ENCODE measurements around the gene GRK2.
A peak's percentile ranks its signal among the peaks of the same experiment; 100 is the strongest.

GRK2 gene

GRCh38 chr11:67284811-67285540 lies 18.7 kb downstream of the GRK2 start:
- DNase-seq = peak; percentile 17

- DNase-seq = no peak
Observed at GRCh38 chr11:67285541-67286498, 19.5 kb downstream of the GRK2 start.

GRCh38 chr11:67286621-67287333 lies 20.5 kb downstream of the GRK2 start:
- DNase-seq = no peak

GRCh38 chr11:67287355-67288197 lies 21.3 kb downstream of the GRK2 start:
- no peak for DNase-seq

- no peak for DNase-seq
Observed at GRCh38 chr11:67288198-67288451, 21.9 kb downstream of the GRK2 start.

- peak; percentile 95 for DNase-seq
Observed at GRCh38 chr11:67288452-67289225, 22.4 kb downstream of the GRK2 start.

- DNase-seq = no peak
Observed at GRCh38 chr11:67289226-67289650, 23.0 kb downstream of the GRK2 start, which contains the start of gene ANKRD13D. Gene ANKRD13D, plus strand, starts transcription at chr11:67289303. Its CDS starts 158 bp downstream, at chr11:67289461.

GRCh38 chr11:67289651-67290479 lies 23.6 kb downstream of the GRK2 start:
- DNase-seq = no peak

GRCh38 chr11:67290801-67291200 lies 24.5 kb downstream of the GRK2 start:
- no peak for DNase-seq

GRCh38 chr11:67291481-67292381 lies 25.5 kb downstream of the GRK2 start:
- DNase-seq = no peak

GRCh38 chr11:67292671-67293070 lies 26.4 kb downstream of the GRK2 start:
- no peak for DNase-seq

GRCh38 chr11:67293090-67293489 lies 26.8 kb downstream of the GRK2 start:
- DNase-seq = no peak

GRCh38 chr11:67295846-67296245 lies 29.6 kb downstream of the GRK2 start:
- DNase-seq = no peak

GRCh38 chr11:67298786-67299185 lies 32.5 kb downstream of the GRK2 start:
- DNase-seq = no peak

GRCh38 chr11:67299471-67300191 lies 33.4 kb downstream of the GRK2 start:
- DNase-seq = no peak

- no peak for DNase-seq
Observed at GRCh38 chr11:67300256-67300755, 34.0 kb downstream of the GRK2 start.

- DNase-seq = peak; percentile 20
Observed at GRCh38 chr11:67300756-67301312, 34.6 kb downstream of the GRK2 start.

GRCh38 chr11:67301313-67301921 lies 35.1 kb downstream of the GRK2 start:
- peak; percentile 36 for DNase-seq

Data from right hindlimb (tissue), 1 donor.